SH-SY5Y (cell line): ENCODE results near the gene PPP2R2C.

ENCODE experiments used
- GATA2 ChIP-seq: IDR thresholded peaks from 2 replicates; pipeline ENCODE4 v1.6.1; 2011; ENCODE audit warnings: mild to moderate bottlenecking, low read depth, low read length
- GATA3 ChIP-seq: IDR thresholded peaks from 2 replicates; pipeline ENCODE4 v1.6.1; 2011; ENCODE audit warnings: low read depth, mild to moderate bottlenecking, low read length, moderate library complexity

DNA sequence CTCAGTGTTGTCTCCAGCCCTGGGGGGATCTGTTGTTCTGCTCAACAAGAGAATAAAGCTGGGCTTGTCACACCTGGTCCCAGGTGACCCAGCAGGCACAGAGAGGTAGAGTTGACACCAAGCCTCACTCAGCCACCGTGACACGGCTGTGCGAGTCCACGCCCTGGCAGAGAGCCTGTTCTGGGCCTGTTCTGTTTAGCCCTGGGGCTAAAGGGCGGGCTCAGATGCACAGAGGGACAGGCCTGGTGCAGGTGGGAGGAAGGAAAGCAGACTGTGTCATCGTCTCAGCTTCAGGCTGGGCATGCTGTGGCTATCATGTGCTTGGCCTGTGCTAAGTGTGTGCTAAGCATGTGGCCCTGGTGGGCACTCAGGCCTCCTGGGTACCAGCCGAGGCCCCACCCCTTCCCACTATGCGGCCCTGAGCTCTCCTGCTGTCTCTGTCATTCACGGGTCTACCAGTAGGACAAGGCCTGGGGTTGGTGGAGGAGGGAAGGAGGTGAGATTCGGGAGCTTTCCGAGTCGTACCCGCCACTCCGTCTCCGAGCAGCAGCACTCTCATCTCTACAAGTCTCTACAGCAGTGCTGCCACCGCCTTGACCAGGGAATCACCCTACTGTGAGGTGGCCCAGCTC is 191.9 kb downstream of the PPP2R2C start:
- TF ChIP-seq GATA3, result no peak
- no peak for TF ChIP-seq GATA2
